MM.1S (cell line): Measurements from ENCODE around the gene FGFR4.

Experiments used
- CTCF ChIP-seq: fragments of 300-600 bp; sonication (generic); IDR thresholded peaks from 2 replicates; pipeline ENCODE4 v1.5.1; 2016; ENCODE audit warnings: antibody characterized with exemption, low read length, mixed read lengths
- EZH2 ChIP-seq: fragments of 300-600 bp; sonication (generic); optimal IDR thresholded peaks from 2 replicates; pipeline ENCODE3; 2017; ENCODE audit warnings: low read depth, mild to moderate bottlenecking, antibody characterized with exemption, low read length, mixed read lengths

GRCh38 chr5:177132136-177133095 lies 45.7 kb downstream of the FGFR4 start:
- TF ChIP-seq CTCF: no peak
- no peak for TF ChIP-seq EZH2
